Right lobe of liver (tissue), 6 donors: Measurements from ENCODE around the gene KRTAP4-9. TPM values are rescaled to one million over a fixed set of nuclear protein-coding genes. Genes with fewer than 3 reads are reported as not detected.

Experiments
- ATAC-seq, 4 donors: fragments of 200-7000 bp; cut with Tn5 transposase; one replicate each; pipeline ENCODE4 v1.9.1; 2020; ENCODE audit warnings: mild to moderate bottlenecking in 4 of 4, moderate library complexity in 4 of 4
- DNase-seq, 3 donors: peaks; one replicate each; pipeline ENCODE4 v3.0.0-alpha.2; 2020
- H3K27ac ChIP-seq, 3 donors: fragments of 200-600 bp; one replicate each; pipeline ENCODE4 v1.8.0; 2022
- H3K27me3 ChIP-seq, 2 donors: fragments of 200-600 bp; one replicate each; pipeline ENCODE4 v1.8.0; 2022
- H3K36me3 ChIP-seq, 4 donors: fragments of 200-600 bp; sonication (generic) in 1 of 4; one replicate each; pipeline versions ENCODE4 v1.5.1 to v1.8.0; 2017 to 2022; ENCODE audit warnings: control low read depth in 1 of 4
- H3K4me1 ChIP-seq, 4 donors: fragments of 200-600 bp; sonication (generic) in 1 of 4; one replicate each; pipeline versions ENCODE4 v1.5.1 to v1.8.0; 2017 to 2022; ENCODE audit warnings: control low read depth in 1 of 4
- H3K4me3 ChIP-seq, 3 donors: fragments of 200-600 bp; one replicate each; pipeline ENCODE4 v1.8.0; 2022
- H3K9me3 ChIP-seq, 4 donors: fragments of 200-600 bp; sonication (generic) in 1 of 4; one replicate each; pipeline versions ENCODE4 v1.5.1 to v1.8.0; 2017 to 2022; ENCODE audit warnings: control low read depth in 1 of 4
- POLR2A ChIP-seq: fragments of 450-650 bp; IDR thresholded peaks from one replicate; pipeline ENCODE4 v1.6.1; 2017; ENCODE audit warnings: antibody characterized with exemption, mild to moderate bottlenecking
- WGBS: methylation state at CpG from one replicate; pipeline ENCODE4 v1.1.6; 2018; ENCODE audit warnings: low coverage, low lambda C conversion rate; ENCODE audit not compliant: insufficient coverage; ENCODE audit errors: missing lambda C conversion rate; 5-methylcytosine and 5-hydroxymethylcytosine counted together
- intact Hi-C, 2 donors: fragments of 100-400 bp; cut with DNase I; formaldehyde crosslinking; loops; one replicate each; pipeline versions ENCODE4 v1.11.2 to v1.14.1; 2022
- total RNA-seq, 6 experiments: library from RNA; depleted of rRNA in 2 of 6; stranded (reverse); fragments of >200 nt in 2 of 6; fragmentation: NEBNext Ultra II Directional in 3 of 6; extraction: Animal tissue kit (Norgen Biotek cat#: 25700) in 3 of 6; gene quantifications; one replicate each; pipeline versions ENCODE4 v1.1.0 to v1.2.4, GENCODE V29; 2016 to 2023
- TF ChIP-seq, protein P1 (sequence below), 4 donors: fragments of 200-600 bp in 3 of 4; fragments of 450-650 bp in 1 of 4; IDR thresholded peaks; one replicate each; pipeline versions ENCODE4 v1.5.1 to v1.8.0; 2016 to 2022; ENCODE audit warnings: antibody characterized with exemption in 4 of 4, mild to moderate bottlenecking in 2 of 4
- donor health status: DM: no; HTN: yes; CAD: no.
- donor health status: DM: no; HTN: no; CAD: no.
- donor health status: DM: no; HTN: no; CAD: no.
- donor health status: DM: no; HTN: yes; CAD: no.
- donor health status: DM: no; HTN: yes; CAD: no.

Gene KRTAP4-9
- total RNA-seq, 6 experiments from 2014 or later: not detected

DNA sequence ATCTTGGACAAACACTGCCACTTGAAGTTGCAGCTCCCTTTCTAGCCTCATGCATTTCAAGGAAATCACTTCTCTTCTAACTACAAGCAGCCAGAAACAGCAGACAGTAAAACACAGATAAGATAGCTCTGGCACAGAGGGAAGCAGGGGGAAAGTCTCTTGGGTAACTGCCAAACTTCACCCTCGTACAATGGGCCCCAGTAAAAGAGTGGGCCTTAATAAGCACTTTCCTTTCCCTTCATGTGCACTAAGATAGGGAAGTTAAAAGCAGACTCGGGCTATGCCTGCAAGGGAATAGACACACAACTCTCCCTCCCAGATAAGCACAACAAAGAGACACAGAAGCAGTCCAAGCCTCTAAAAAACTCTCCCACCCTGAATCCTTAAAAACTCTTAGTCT is 48.7 kb downstream of the KRTAP4-9 start:
- Histone ChIP-seq H3K27ac (no peak overlapping the region), H3K9me3 (no peaks in the 10 kb centered on the region), H3K27me3 (no peaks in the 10 kb centered on the region), H3K4me1 (no peaks in the 10 kb centered on the region), H3K4me3 (no peak overlapping the region), H3K36me3 (no peaks in the 10 kb centered on the region)
- no peak for TF ChIP-seq POLR2A
- TF ChIP-seq, protein P1, sequence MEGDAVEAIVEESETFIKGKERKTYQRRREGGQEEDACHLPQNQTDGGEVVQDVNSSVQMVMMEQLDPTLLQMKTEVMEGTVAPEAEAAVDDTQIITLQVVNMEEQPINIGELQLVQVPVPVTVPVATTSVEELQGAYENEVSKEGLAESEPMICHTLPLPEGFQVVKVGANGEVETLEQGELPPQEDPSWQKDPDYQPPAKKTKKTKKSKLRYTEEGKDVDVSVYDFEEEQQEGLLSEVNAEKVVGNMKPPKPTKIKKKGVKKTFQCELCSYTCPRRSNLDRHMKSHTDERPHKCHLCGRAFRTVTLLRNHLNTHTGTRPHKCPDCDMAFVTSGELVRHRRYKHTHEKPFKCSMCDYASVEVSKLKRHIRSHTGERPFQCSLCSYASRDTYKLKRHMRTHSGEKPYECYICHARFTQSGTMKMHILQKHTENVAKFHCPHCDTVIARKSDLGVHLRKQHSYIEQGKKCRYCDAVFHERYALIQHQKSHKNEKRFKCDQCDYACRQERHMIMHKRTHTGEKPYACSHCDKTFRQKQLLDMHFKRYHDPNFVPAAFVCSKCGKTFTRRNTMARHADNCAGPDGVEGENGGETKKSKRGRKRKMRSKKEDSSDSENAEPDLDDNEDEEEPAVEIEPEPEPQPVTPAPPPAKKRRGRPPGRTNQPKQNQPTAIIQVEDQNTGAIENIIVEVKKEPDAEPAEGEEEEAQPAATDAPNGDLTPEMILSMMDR (IDR thresholded peaks at IDR 0.05): no peak
- intact Hi-C loops: no loop called here
- DNase-seq (no peak), ATAC-seq (no peak)
- 14% methylated on average over 2 of the region's 2 CpGs for WGBS

Other genes starting within 250 kb of the KRTAP4-9 start
- not detected for gene KRT12, start 238.2 kb upstream of the KRTAP4-9 start, total RNA-seq
- gene KRT20, start 220.1 kb upstream of the KRTAP4-9 start, total RNA-seq: not detected
- 10 to 100 TPM in 2 of 6 experiments, 1 to 10 TPM in 1, under 1 TPM in 1, not detected in 2; 0.49 to 17.6 (median 10.0) TPM for gene KRT23, start 167.7 kb upstream of the KRTAP4-9 start, total RNA-seq
- not detected for gene KRT39, start 138.4 kb upstream of the KRTAP4-9 start, total RNA-seq
- not detected for gene KRT40, start 121.1 kb upstream of the KRTAP4-9 start, total RNA-seq
- not detected for gene KRTAP3-3, start 111.2 kb upstream of the KRTAP4-9 start, total RNA-seq
- gene KRTAP3-2, start 105.5 kb upstream of the KRTAP4-9 start, total RNA-seq: not detected
- not detected for gene KRTAP3-1, start 96.3 kb upstream of the KRTAP4-9 start, total RNA-seq
- gene KRTAP1-5, start 78.2 kb upstream of the KRTAP4-9 start, total RNA-seq: not detected
- not detected for gene KRTAP1-4, start 75.2 kb upstream of the KRTAP4-9 start, total RNA-seq
- not detected for gene KRTAP1-3, start 70.5 kb upstream of the KRTAP4-9 start, total RNA-seq
- not detected for gene KRTAP1-1, start 63.9 kb upstream of the KRTAP4-9 start, total RNA-seq
- not detected for gene KRTAP2-1, start 58.1 kb upstream of the KRTAP4-9 start, total RNA-seq
- not detected for gene KRTAP2-2, start 50.2 kb upstream of the KRTAP4-9 start, total RNA-seq
- not detected for gene KRTAP2-3, start 45.3 kb upstream of the KRTAP4-9 start, total RNA-seq
- not detected for gene KRTAP2-4, start 39.5 kb upstream of the KRTAP4-9 start, total RNA-seq
- not detected for gene KRTAP4-7, start 21.2 kb upstream of the KRTAP4-9 start, total RNA-seq
- gene KRTAP4-8, start 7.2 kb upstream of the KRTAP4-9 start, total RNA-seq: not detected
- gene KRTAP4-16, start 3.2 kb upstream of the KRTAP4-9 start, total RNA-seq: not detected
- gene KRTAP4-11, start 13.0 kb downstream of the KRTAP4-9 start, total RNA-seq: not detected
- not detected for gene KRTAP4-12, start 18.8 kb downstream of the KRTAP4-9 start, total RNA-seq
- not detected for gene KRTAP4-6, start 35.2 kb downstream of the KRTAP4-9 start, total RNA-seq
- gene KRTAP4-5, start 44.4 kb downstream of the KRTAP4-9 start, total RNA-seq: not detected
- not detected for gene KRTAP4-4, start 55.4 kb downstream of the KRTAP4-9 start, total RNA-seq
- not detected for gene KRTAP4-3, start 62.8 kb downstream of the KRTAP4-9 start, total RNA-seq
- not detected for gene KRTAP4-2, start 72.8 kb downstream of the KRTAP4-9 start, total RNA-seq
- gene KRTAP4-1, start 79.5 kb downstream of the KRTAP4-9 start, total RNA-seq: not detected
- not detected for gene KRTAP9-1, start 84.5 kb downstream of the KRTAP4-9 start, total RNA-seq
- gene KRTAP9-2, start 121.3 kb downstream of the KRTAP4-9 start, total RNA-seq: not detected
- gene KRTAP9-3, start 127.1 kb downstream of the KRTAP4-9 start, total RNA-seq: not detected
- gene KRTAP9-8, start 132.6 kb downstream of the KRTAP4-9 start, total RNA-seq: not detected
- not detected for gene KRTAP9-4, start 144.3 kb downstream of the KRTAP4-9 start, total RNA-seq
- gene KRTAP9-9, start 150.0 kb downstream of the KRTAP4-9 start, total RNA-seq: not detected
- not detected for gene KRTAP9-6, start 160.0 kb downstream of the KRTAP4-9 start, total RNA-seq
- not detected for gene KRTAP9-7, start 170.3 kb downstream of the KRTAP4-9 start, total RNA-seq
- gene KRTAP29-1, start 197.5 kb downstream of the KRTAP4-9 start, total RNA-seq: not detected
- not detected for gene KRTAP16-1, start 203.9 kb downstream of the KRTAP4-9 start, total RNA-seq
- gene KRTAP17-1, start 210.3 kb downstream of the KRTAP4-9 start, total RNA-seq: not detected
- gene KRT33A, start 245.4 kb downstream of the KRTAP4-9 start, total RNA-seq: not detected